Neural progenitor cell (in vitro differentiated cells): ENCODE results near the gene RFX7.

Experiments
- EZH2phosphoT487 ChIP-seq: fragments of 200-600 bp; sonication (generic); IDR thresholded peaks from 2 replicates; pipeline ENCODE4 v1.6.1; 2017; ENCODE audit warnings: antibody characterized with exemption
- TF ChIP-seq, protein P1 (sequence below): fragments of 200-600 bp; sonication (generic); IDR thresholded peaks from 2 replicates; pipeline ENCODE4 v1.5.1; 2017; ENCODE audit warnings: antibody characterized with exemption, mild to moderate bottlenecking

DNA sequence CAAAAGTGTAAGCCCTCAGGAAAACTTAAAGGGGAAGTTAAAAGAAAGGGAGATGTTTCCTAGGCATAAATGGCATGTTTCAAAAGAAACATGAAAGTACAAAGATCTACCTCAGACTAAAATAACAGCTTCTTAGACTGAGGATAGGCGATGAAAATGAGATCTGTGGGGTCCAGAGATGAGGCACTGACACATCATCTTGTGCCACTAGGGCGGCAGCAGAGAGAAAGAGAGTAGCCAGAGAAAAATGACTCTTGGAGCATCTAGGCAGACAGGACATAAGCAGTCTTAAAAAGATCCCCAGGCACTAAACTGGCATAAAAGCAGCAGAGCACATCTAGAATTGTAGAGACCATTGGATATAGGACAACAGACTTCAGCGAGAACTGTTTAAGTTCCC is 42.5 kb upstream of the RFX7 start:
- TF ChIP-seq, protein P1, sequence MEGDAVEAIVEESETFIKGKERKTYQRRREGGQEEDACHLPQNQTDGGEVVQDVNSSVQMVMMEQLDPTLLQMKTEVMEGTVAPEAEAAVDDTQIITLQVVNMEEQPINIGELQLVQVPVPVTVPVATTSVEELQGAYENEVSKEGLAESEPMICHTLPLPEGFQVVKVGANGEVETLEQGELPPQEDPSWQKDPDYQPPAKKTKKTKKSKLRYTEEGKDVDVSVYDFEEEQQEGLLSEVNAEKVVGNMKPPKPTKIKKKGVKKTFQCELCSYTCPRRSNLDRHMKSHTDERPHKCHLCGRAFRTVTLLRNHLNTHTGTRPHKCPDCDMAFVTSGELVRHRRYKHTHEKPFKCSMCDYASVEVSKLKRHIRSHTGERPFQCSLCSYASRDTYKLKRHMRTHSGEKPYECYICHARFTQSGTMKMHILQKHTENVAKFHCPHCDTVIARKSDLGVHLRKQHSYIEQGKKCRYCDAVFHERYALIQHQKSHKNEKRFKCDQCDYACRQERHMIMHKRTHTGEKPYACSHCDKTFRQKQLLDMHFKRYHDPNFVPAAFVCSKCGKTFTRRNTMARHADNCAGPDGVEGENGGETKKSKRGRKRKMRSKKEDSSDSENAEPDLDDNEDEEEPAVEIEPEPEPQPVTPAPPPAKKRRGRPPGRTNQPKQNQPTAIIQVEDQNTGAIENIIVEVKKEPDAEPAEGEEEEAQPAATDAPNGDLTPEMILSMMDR = peak; percentile 32
- TF ChIP-seq EZH2phosphoT487 = no peak
